Endothelial cell (in vitro differentiated cells): Measurements from ENCODE around the gene WAC. TPM values are rescaled to one million over a fixed set of nuclear protein-coding genes. Genes with fewer than 3 reads are reported as not detected.
A peak's percentile ranks its signal among the peaks of the same experiment; 100 is the strongest.
"Not testable (repeated sequence)": the region's sequence is repeated elsewhere in the genome, so short reads cannot be mapped to it uniquely, and the experiment has no call there.

Experiments used
- DNase-seq: peaks from one replicate; pipeline ENCODE4 v3.0.0; 2021; ENCODE audit warnings: low spot score
- H3K27ac Mint-ChIP-seq: one replicate; pipeline ENCODE4 v1.8.0; 2021; ENCODE audit warnings: mixed read lengths, inconsistent platforms; ENCODE audit not compliant: unreplicated experiment
- H3K27me3 Mint-ChIP-seq: one replicate; pipeline ENCODE4 v1.8.0; 2021; ENCODE audit warnings: mild to moderate bottlenecking, moderate library complexity, mixed read lengths, inconsistent platforms; ENCODE audit not compliant: unreplicated experiment
- H3K36me3 Mint-ChIP-seq: one replicate; pipeline ENCODE4 v1.8.0; 2021; ENCODE audit warnings: mild to moderate bottlenecking, low read depth, mixed read lengths, inconsistent platforms; ENCODE audit not compliant: unreplicated experiment
- H3K4me1 Mint-ChIP-seq: one replicate; pipeline ENCODE4 v1.8.0; 2021; ENCODE audit warnings: mild to moderate bottlenecking, mixed read lengths, inconsistent platforms; ENCODE audit not compliant: unreplicated experiment
- H3K4me3 Mint-ChIP-seq: one replicate; pipeline ENCODE4 v1.8.0; 2021; ENCODE audit warnings: mild to moderate bottlenecking, mixed read lengths, inconsistent platforms; ENCODE audit not compliant: unreplicated experiment
- H3K9me3 Mint-ChIP-seq: one replicate; pipeline ENCODE4 v1.8.0; 2021; ENCODE audit warnings: mixed read lengths, inconsistent platforms; ENCODE audit not compliant: unreplicated experiment
- CTCF ChIP-seq: fragments of 200-600 bp; sonication (generic); IDR thresholded peaks from one replicate; pipeline ENCODE4 v1.5.0; 2021; ENCODE audit warnings: antibody characterized with exemption; ENCODE audit not compliant: unreplicated experiment
- long read RNA-seq: library from polyadenylated mRNA; unstranded; transcript quantifications from one replicate; pipeline ENCODE4 v2.0.0, GENCODE V29; 2020; ENCODE audit not compliant: unreplicated experiment
- total RNA-seq: library from RNA; stranded (reverse); fragmentation: NEBNext Ultra II Directional; extraction: Animal tissue kit (Norgen Biotek cat#: 25700); gene quantifications from one replicate; pipeline ENCODE4 v1.2.1, GENCODE V29; 2021; ENCODE audit not compliant: unreplicated experiment

WAC gene
- 122 TPM for total RNA-seq
- long read RNA-seq, full-length matches to known transcripts, result 3 of 16 reads
- long read RNA-seq, partial matches to known transcripts, result 8 of 16 reads
- long read RNA-seq, other reads (novel, unspliced or antisense), result 5 of 16 reads

- H3K36me3 Mint-ChIP-seq, result peaks cover 37% of the 10 kb centered on the region
- TF ChIP-seq CTCF, result peak; percentile 12
- no peaks in the 10 kb centered on the region for H3K9me3 Mint-ChIP-seq
- DNase-seq, result peak; percentile 98
- H3K4me1 Mint-ChIP-seq, result peaks cover 39% of the 10 kb centered on the region
- peaks cover 24% of the 10 kb centered on the region for H3K27me3 Mint-ChIP-seq
- H3K27ac Mint-ChIP-seq, result peak within 1 kb of the TSS; percentile 97
- H3K4me3 Mint-ChIP-seq, result peak within 1 kb of the TSS; percentile 99
Observed at GRCh38 chr10:28532337-28533185, at the start of gene WAC. WAC (plus strand) TSS chr10:28533118; CDS start chr10:28533580, 462 bp downstream.

GRCh38 chr10:28489206-28489605, 43.7 kb upstream of the WAC start:
- H3K27me3 Mint-ChIP-seq, result peaks cover under 1% of the 10 kb centered on the region
- no peak for TF ChIP-seq CTCF
- H3K36me3 Mint-ChIP-seq, result no peaks in the 10 kb centered on the region
- peaks cover 1% of the 10 kb centered on the region for H3K9me3 Mint-ChIP-seq
- no peaks in the 10 kb centered on the region for H3K4me1 Mint-ChIP-seq
- H3K4me3 Mint-ChIP-seq, result no peak overlapping the region
- DNase-seq, result no peak
- no peak overlapping the region for H3K27ac Mint-ChIP-seq

- not testable (repeated sequence) for H3K9me3 Mint-ChIP-seq, H3K4me3 Mint-ChIP-seq, H3K27ac Mint-ChIP-seq, H3K27me3 Mint-ChIP-seq, DNase-seq, H3K4me1 Mint-ChIP-seq, H3K36me3 Mint-ChIP-seq
Observed at GRCh38 chr10:28490256-28490865, 42.6 kb upstream of the WAC start.

- peaks cover 4% of the 10 kb centered on the region for H3K9me3 Mint-ChIP-seq
Observed at GRCh38 chr10:28492116-28492920, 40.6 kb upstream of the WAC start.

More at GRCh38 chr10:28492116-28492920, 40.6 kb upstream of the WAC start:
- TF ChIP-seq CTCF, result no peak
- no peaks in the 10 kb centered on the region for H3K4me1 Mint-ChIP-seq
- peaks cover 1% of the 10 kb centered on the region for H3K27me3 Mint-ChIP-seq
- H3K4me3 Mint-ChIP-seq, result no peak overlapping the region
- no peak for DNase-seq
- no peaks in the 10 kb centered on the region for H3K36me3 Mint-ChIP-seq
- H3K27ac Mint-ChIP-seq, result no peak overlapping the region
